ENCODE data around the gene GPSM1.
A peak's percentile ranks its signal among the peaks of the same experiment; 100 is the strongest.

The GPSM1 gene

GRCh38 chr9:136306211-136307208 lies 20.8 kb upstream of the GPSM1 start:
- DNase-seq: peak; percentile 33

GRCh38 chr9:136307215-136307750 lies 20.1 kb upstream of the GPSM1 start:
- no peak for DNase-seq

- DNase-seq: no peak
Measured at GRCh38 chr9:136308006-136308701, 19.2 kb upstream of the GPSM1 start.

- no peak for DNase-seq
Measured at GRCh38 chr9:136308702-136309053, 18.7 kb upstream of the GPSM1 start.

GRCh38 chr9:136309101-136309801 lies 18.1 kb upstream of the GPSM1 start:
- peak; percentile 94 for DNase-seq

- DNase-seq: no peak
Measured at GRCh38 chr9:136309806-136310220, 17.5 kb upstream of the GPSM1 start.

GRCh38 chr9:136310273-136311030 lies 16.9 kb upstream of the GPSM1 start:
- peak; percentile 57 for DNase-seq

- peak; percentile 82 for DNase-seq
Measured at GRCh38 chr9:136311051-136312008, 16.0 kb upstream of the GPSM1 start.

GRCh38 chr9:136312009-136312375 lies 15.3 kb upstream of the GPSM1 start:
- peak; percentile 65 for DNase-seq

- peak; percentile 35 for DNase-seq
Measured at GRCh38 chr9:136312436-136312835, 14.9 kb upstream of the GPSM1 start.

GRCh38 chr9:136313111-136314055 lies 14.0 kb upstream of the GPSM1 start:
- DNase-seq: no peak

- no peak for DNase-seq
Measured at GRCh38 chr9:136314056-136314416, 13.3 kb upstream of the GPSM1 start.

- DNase-seq: no peak
Measured at GRCh38 chr9:136314944-136315343, 12.4 kb upstream of the GPSM1 start.

- no peak for DNase-seq
Measured at GRCh38 chr9:136316271-136316751, 11.0 kb upstream of the GPSM1 start.

GRCh38 chr9:136316896-136317676 lies 10.3 kb upstream of the GPSM1 start:
- no peak for DNase-seq

- no peak for DNase-seq
Measured at GRCh38 chr9:136317695-136318094, 9.6 kb upstream of the GPSM1 start.

- DNase-seq: no peak
Measured at GRCh38 chr9:136318111-136318775, 9.1 kb upstream of the GPSM1 start.

GRCh38 chr9:136318776-136319241 lies 8.5 kb upstream of the GPSM1 start:
- DNase-seq: no peak

Data from NCI-H345 (cell line).